A549 (cell line): ENCODE measurements around the gene FAM219A.

Experiments used
- HEYL ChIP-seq: fragments of 250-450 bp; sonication (Bioruptor Pico); IDR thresholded peaks from 2 replicates; pipeline ENCODE4 v1.8.0; 2021; ENCODE audit warnings: mild to moderate bottlenecking, moderate library complexity
- POLR2A ChIP-seq: IDR thresholded peaks from 2 replicates; pipeline ENCODE4 v1.6.1; 2012; ENCODE audit warnings: mild to moderate bottlenecking, low read length
- TF ChIP-seq, protein P1 (sequence below): IDR thresholded peaks from 2 replicates; pipeline ENCODE4 v1.6.1; 2012

DNA sequence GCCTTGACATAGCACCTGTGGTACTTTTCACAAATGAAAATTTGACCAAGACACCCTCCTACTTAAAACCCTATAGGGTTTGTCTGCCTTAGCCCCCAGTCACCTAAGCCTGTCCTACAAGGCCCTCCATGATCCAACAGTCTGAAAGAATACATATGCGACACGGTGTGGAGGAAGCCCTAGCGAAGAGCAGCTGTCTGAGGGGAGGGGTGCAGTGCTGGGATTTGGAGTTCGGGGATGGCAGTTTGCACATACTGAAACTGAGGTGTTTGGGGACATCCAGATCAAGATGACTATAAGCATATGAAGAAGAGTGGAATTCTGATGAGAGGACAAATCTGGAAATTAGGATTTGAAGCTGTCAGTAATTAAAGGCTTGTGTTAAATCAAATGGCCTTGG is 74.5 kb downstream of the FAM219A start:
- TF ChIP-seq POLR2A: no peak
- TF ChIP-seq HEYL (CRISPR knock-in tag): no peak
- TF ChIP-seq, protein P1, sequence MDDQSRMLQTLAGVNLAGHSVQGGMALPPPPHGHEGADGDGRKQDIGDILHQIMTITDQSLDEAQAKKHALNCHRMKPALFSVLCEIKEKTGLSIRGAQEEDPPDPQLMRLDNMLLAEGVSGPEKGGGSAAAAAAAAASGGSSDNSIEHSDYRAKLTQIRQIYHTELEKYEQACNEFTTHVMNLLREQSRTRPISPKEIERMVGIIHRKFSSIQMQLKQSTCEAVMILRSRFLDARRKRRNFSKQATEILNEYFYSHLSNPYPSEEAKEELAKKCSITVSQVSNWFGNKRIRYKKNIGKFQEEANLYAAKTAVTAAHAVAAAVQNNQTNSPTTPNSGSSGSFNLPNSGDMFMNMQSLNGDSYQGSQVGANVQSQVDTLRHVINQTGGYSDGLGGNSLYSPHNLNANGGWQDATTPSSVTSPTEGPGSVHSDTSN: no peak
